Testis (tissue), 2 donors: ENCODE results near the gene SLC27A2.

Source experiments
- CTCF ChIP-seq, 3 experiments: fragments of 450-650 bp in 2 of 3; fragments of 200-600 bp in 1 of 3; sonication (generic) in 1 of 3; IDR thresholded peaks; one replicate each; pipeline ENCODE4 v1.5.1; 2016 to 2019; ENCODE audit warnings: antibody characterized with exemption in 3 of 3, mild to moderate bottlenecking in 2 of 3, moderate library complexity in 1 of 3
- POLR2A ChIP-seq: fragments of 450-650 bp; IDR thresholded peaks from one replicate; pipeline ENCODE4 v1.6.1; 2017; ENCODE audit warnings: antibody characterized with exemption, mild to moderate bottlenecking, moderate library complexity

- TF ChIP-seq CTCF (IDR thresholded peaks at IDR 0.05) (no peak), POLR2A (no peak)
These were observed 1.3 kb downstream of the SLC27A2 start for GRCh38 chr15:50183112-50183794.
